HepG2 (cell line): ENCODE data around the gene TENT5A. TPM values are rescaled to one million over a fixed set of nuclear protein-coding genes. Genes with fewer than 3 reads are reported as not detected.

Experiments
- ETS1 ChIP-seq: sonication (generic); formaldehyde crosslinking; IDR thresholded peaks from 2 replicates; pipeline ENCODE4 v1.4.0; 2020; ENCODE audit warnings: missing genetic modification reagents
- FUBP1 ChIP-seq: sonication (generic); formaldehyde crosslinking; IDR thresholded peaks from 2 replicates; pipeline ENCODE4 v1.5.1; 2020; ENCODE audit warnings: missing genetic modification reagents, mild to moderate bottlenecking, borderline replicate concordance
- HNRNPL ChIP-seq: fragments of 200-400 bp; formaldehyde crosslinking; IDR thresholded peaks from 2 replicates; pipeline ENCODE4 v1.6.1; 2017; ENCODE audit warnings: mild to moderate bottlenecking, low read depth, low read length
- KLF16 ChIP-seq, 2 experiments: sonication (generic) in 1 of 2; formaldehyde crosslinking in 1 of 2; IDR thresholded peaks; 2 replicates each; pipeline versions ENCODE4 v1.6.1 to v1.8.0; 2016 to 2023; ENCODE audit warnings: missing genetic modification reagents in 2 of 2, missing compliant biosample characterization in 1 of 2
- MAX ChIP-seq: IDR thresholded peaks from 2 replicates; pipeline ENCODE4 v1.6.1; 2012; ENCODE audit warnings: inconsistent platforms
- MIXL1 ChIP-seq: IDR thresholded peaks from 2 replicates; pipeline ENCODE4 v1.6.1; 2016
- ZBTB38 ChIP-seq: sonication (generic); formaldehyde crosslinking; IDR thresholded peaks from 2 replicates; pipeline ENCODE4 v1.5.1; 2020; ENCODE audit warnings: mild to moderate bottlenecking, missing genetic modification reagents
- ZBTB40 ChIP-seq, 2 experiments: fragments of 450-650 bp in 1 of 2; sonication (generic) in 1 of 2; formaldehyde crosslinking in 1 of 2; IDR thresholded peaks; 2 replicates each; pipeline versions ENCODE4 v1.6.1 to v1.8.0; 2016 to 2022; ENCODE audit warnings: antibody characterized with exemption in 1 of 2, mild to moderate bottlenecking in 1 of 2, missing genetic modification reagents in 1 of 2
- ZMYM2 ChIP-seq: sonication (generic); formaldehyde crosslinking; IDR thresholded peaks from 2 replicates; pipeline ENCODE4 v1.8.0; 2022; ENCODE audit warnings: mild to moderate bottlenecking, missing genetic modification reagents
- ZNF160 ChIP-seq: sonication (generic); formaldehyde crosslinking; IDR thresholded peaks from 2 replicates; pipeline ENCODE4 v1.8.0; 2022; ENCODE audit warnings: mild to moderate bottlenecking, inconsistent platforms, missing genetic modification reagents
- ZNF329 ChIP-seq: sonication (generic); formaldehyde crosslinking; IDR thresholded peaks from 2 replicates; pipeline ENCODE4 v1.9.0; 2021; ENCODE audit warnings: low read depth, mild to moderate bottlenecking, missing genetic modification reagents
- ZNF333 ChIP-seq: sonication (generic); formaldehyde crosslinking; IDR thresholded peaks from 2 replicates; pipeline ENCODE4 v1.4.0; 2020; ENCODE audit warnings: mild to moderate bottlenecking, missing genetic modification reagents, borderline replicate concordance
- ZNF878 ChIP-seq: sonication (generic); formaldehyde crosslinking; IDR thresholded peaks from 2 replicates; pipeline ENCODE4 v1.8.1; 2023; ENCODE audit warnings: mild to moderate bottlenecking, missing genetic modification reagents, moderate library complexity
- polyA plus RNA-seq, 8 experiments: library from polyadenylated mRNA; depleted of rRNA in 3 of 8; stranded (reverse) in 7 of 8; unstranded in 1 of 8; fragments of >200 nt; fragmentation: Illumina TruSeq in 4 of 8; extraction: Trizol in 4 of 8; gene quantifications; 2 replicates each; pipeline versions ENCODE4 v1.2.1 to v1.2.3, GENCODE V29; 2011 to 2016; ENCODE audit warnings: low read depth in 4 of 8, missing spikeins in 1 of 8, mixed read lengths in 1 of 8; ENCODE audit not compliant: insufficient read depth in 1 of 8
- total RNA-seq, 5 experiments: library from RNA; depleted of rRNA; stranded (reverse); fragments of >200 nt; fragmentation: Illumina TruSeq; extraction: Trizol; gene quantifications; 2 replicates each; pipeline ENCODE4 v1.2.3, GENCODE V29; 2016; ENCODE audit warnings: low read depth in 1 of 5

The TENT5A gene
- total and polyA plus RNA-seq, 2 of the 13 experiments (the other 11 are each of a cell fraction or from before 2014, with no cell fraction given): 8.0 to 13.8 TPM

GRCh38 chr6:81787313-81788068 lies 35.0 kb upstream of the TENT5A start (continued):
- TF ChIP-seq FUBP1 (CRISPR knock-in tag) (no peak), MAX (no peak), KLF16 (CRISPR knock-in tag; IDR thresholded peaks at IDR 0.05) (peak in 1 of 2 experiments; percentile 41; a peak in 1 of 4 replicates), ZNF878 (CRISPR knock-in tag) (no peak), HNRNPL (no peak), ETS1 (CRISPR knock-in tag) (no peak), ZMYM2 (no peak), ZBTB38 (CRISPR knock-in tag) (no peak), ZNF329 (CRISPR knock-in tag) (no peak), MIXL1 (peak; percentile 79), ZNF160 (no peak), ZBTB40 (IDR thresholded peaks at IDR 0.05) (no peak), ZBTB40 (CRISPR knock-in tag; IDR thresholded peaks at IDR 0.05) (no peak), ZNF333 (CRISPR knock-in tag) (no peak)
